ENCODE measurements around the gene KLF5. TPM values are rescaled to one million over a fixed set of nuclear protein-coding genes. Genes with fewer than 3 reads are reported as not detected.

KLF5 gene
- polyA plus RNA-seq, 1 experiment = 11.2 TPM

DNA sequence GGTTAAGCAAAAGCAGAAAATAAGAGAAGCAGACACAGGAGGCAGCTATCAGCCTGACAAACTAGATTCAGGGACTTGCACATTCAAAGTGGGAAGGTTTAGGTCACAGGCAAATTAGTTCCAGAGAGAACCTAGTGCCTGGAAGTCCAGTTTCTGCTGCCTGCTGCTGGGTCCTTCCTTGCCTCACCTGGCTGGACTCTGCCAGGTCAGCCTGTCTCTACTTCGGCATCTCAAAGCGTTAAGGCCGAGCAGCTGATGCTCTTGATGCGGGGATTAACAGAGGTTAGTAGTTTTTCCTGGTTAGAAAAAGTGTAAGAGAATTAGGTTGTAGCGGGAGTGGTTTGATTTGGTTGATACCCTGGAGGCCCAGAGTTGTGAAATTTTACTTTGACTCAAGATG lies 52.0 kb downstream of the KLF5 start:
- TF ChIP-seq, protein P1, sequence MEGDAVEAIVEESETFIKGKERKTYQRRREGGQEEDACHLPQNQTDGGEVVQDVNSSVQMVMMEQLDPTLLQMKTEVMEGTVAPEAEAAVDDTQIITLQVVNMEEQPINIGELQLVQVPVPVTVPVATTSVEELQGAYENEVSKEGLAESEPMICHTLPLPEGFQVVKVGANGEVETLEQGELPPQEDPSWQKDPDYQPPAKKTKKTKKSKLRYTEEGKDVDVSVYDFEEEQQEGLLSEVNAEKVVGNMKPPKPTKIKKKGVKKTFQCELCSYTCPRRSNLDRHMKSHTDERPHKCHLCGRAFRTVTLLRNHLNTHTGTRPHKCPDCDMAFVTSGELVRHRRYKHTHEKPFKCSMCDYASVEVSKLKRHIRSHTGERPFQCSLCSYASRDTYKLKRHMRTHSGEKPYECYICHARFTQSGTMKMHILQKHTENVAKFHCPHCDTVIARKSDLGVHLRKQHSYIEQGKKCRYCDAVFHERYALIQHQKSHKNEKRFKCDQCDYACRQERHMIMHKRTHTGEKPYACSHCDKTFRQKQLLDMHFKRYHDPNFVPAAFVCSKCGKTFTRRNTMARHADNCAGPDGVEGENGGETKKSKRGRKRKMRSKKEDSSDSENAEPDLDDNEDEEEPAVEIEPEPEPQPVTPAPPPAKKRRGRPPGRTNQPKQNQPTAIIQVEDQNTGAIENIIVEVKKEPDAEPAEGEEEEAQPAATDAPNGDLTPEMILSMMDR (IDR thresholded peaks at IDR 0.05; ENCODE audit: low read depth, low read length) = no peak
- ChIA-PET CTCF (no interaction called here), POLR2A (no interaction called here)
- Histone ChIP-seq H3K27ac (ENCODE audit: low read depth, low read length) (no peak overlapping the region), H3K9me3 (ENCODE audit: control insufficient read depth, insufficient read depth, low read length) (no peaks in the 10 kb centered on the region; the same call in 1 of the 2 replicates), H3K4me3 (ENCODE audit: low read depth, low read length) (no peak overlapping the region), H3K27me3 (ENCODE audit: control insufficient read depth, insufficient read depth, low read length) (no peaks in the 10 kb centered on the region)
- DNase-seq (ENCODE audit: low read depth, low spot score) = no peak

DNA sequence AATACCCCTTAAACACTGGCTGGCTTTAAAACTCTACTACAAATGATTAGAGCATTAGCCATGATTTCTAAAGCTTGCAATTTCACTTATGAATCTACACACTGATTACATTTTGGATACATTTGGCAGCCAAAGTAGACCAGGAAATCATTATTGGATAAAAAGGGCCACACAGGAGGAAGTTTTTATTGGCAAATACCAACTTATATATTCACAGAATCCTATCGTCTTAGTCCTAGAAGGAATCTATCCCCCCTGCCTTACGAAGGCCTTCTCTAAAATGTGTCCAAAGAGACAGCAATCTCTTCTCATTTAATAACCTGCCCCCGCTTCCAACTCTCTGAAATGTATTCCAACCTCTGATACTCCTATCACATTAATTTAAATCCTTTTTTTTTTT lies 52.5 kb downstream of the KLF5 start:
- POLR2A ChIA-PET = no interaction called here
- TF ChIP-seq, protein P1 (IDR thresholded peaks at IDR 0.05; ENCODE audit: low read depth, low read length) = no peak
- Histone ChIP-seq H3K27ac (ENCODE audit: low read depth, low read length) (no peak overlapping the region), H3K4me3 (ENCODE audit: low read depth, low read length) (no peak overlapping the region), H3K9me3 (ENCODE audit: control insufficient read depth, insufficient read depth, low read length) (no peaks in the 10 kb centered on the region; the same call in 1 of the 2 replicates), H3K27me3 (ENCODE audit: control insufficient read depth, insufficient read depth, low read length) (no peaks in the 10 kb centered on the region)
- DNase-seq (ENCODE audit: low read depth, low spot score) = no peak
- CTCF ChIA-PET = no interaction called here

DNA sequence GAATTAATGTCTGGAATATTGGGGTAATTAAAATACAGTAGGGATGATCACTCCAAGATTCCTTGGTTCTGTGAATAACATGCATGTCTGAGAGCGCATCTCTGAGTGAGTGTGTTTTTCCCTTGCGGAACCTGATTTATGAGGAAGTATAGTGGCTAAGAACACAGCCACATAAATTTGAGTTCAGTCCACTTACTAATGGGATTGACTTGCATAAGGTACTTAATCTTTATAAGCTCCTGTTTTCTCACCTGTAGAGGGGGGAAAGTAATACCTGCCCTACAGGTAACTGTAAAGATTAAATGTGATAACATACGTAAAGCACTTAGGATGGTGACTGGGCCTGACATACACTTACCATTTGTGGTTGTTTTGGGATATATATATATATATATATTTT lies 60.8 kb downstream of the KLF5 start:
- Histone ChIP-seq H3K27me3 (ENCODE audit: control insufficient read depth, insufficient read depth, low read length) (no peaks in the 10 kb centered on the region), H3K4me3 (ENCODE audit: low read depth, low read length) (no peak overlapping the region), H3K9me3 (ENCODE audit: control insufficient read depth, insufficient read depth, low read length) (no peaks in the 10 kb centered on the region; the same call in 1 of the 2 replicates), H3K27ac (ENCODE audit: low read depth, low read length) (no peak overlapping the region)
- TF ChIP-seq, protein P1 (IDR thresholded peaks at IDR 0.05; ENCODE audit: low read depth, low read length) = no peak
- ChIA-PET CTCF (no interaction called here), POLR2A (no interaction called here)
- no peak for DNase-seq (ENCODE audit: low read depth, low spot score)

Small RNA genes within 50 kb of the gene (small RNA-seq; reads per million reads assigned to genes)
- gene RNU6-66P (ENCODE audit: insufficient read length, low read depth) = not detected

Measured in AG04450 (cell line).